GM18526 (cell line): ENCODE measurements around the gene ANKRD27.

ENCODE experiments used
- POLR2A ChIP-seq: IDR thresholded peaks from 3 replicates; pipeline ENCODE4 v1.6.1; 2011; ENCODE audit not compliant: insufficient read length; ENCODE audit errors: extremely low read depth

Gene ANKRD27

GRCh38 chr19:32688311-32688710 lies 13.3 kb upstream of the ANKRD27 start:
- TF ChIP-seq POLR2A = no peak

GRCh38 chr19:32687681-32688080 lies 12.7 kb upstream of the ANKRD27 start:
- no peak for TF ChIP-seq POLR2A

DNA sequence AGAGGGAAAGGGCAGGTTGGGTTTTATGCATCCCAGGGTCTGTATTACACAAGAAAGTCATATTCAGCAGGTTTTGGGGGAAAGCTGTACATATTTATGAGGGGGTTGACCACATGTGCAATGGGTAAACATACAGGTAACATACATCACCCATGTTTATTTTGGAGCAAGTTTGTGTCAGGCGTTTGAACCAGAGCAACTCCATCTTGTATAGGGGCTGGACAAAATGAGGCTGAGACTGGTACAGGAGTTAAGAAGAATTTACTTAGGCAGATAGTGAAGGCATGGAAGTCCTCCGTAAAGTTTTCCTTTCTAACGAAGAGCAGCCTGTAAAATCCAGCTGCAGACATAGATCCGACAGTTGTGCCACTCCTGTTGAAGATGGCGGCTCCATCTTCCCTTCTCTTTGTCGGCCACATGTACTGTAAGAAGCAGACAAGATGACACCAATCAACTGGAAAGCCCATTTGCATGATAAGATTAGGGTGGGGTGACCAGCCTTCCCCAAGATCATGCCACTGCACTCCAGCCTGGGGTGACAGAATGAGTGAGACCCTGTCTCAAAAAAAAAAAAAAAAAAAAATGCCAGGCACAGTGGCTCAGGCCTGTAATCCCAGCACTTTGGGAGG lies 12.0 kb upstream of the ANKRD27 start:
- no peak for TF ChIP-seq POLR2A

GRCh38 chr19:32682317-32682716 lies 7.3 kb upstream of the ANKRD27 start:
- TF ChIP-seq POLR2A = no peak

DNA sequence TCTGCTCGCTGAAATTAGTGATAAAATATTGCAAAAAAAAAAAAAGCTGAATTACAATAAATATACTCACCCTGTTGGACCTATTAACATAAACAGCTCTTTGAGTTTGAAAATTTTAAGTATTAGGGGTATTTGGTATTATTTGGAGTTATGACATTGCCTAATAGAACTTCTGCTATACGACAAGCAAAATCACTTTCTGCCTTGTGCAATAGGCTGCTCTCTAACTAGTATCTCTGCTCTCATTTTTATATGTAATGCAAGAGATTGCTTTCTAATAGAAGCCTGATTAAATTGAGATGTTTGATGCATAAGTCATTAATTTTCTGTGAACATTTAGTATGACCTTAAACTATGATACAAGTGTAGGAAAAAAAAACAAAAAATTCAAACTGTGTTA lies 6.0 kb upstream of the ANKRD27 start:
- TF ChIP-seq POLR2A = no peak

GRCh38 chr19:32677657-32678056 lies 2.7 kb upstream of the ANKRD27 start:
- TF ChIP-seq POLR2A = no peak

- no peak for TF ChIP-seq POLR2A
Observed at GRCh38 chr19:32676895-32677359, 1.9 kb upstream of the ANKRD27 start.

- no peak for TF ChIP-seq POLR2A
Observed at GRCh38 chr19:32676186-32676894, 1.4 kb upstream of the ANKRD27 start.

- no peak for TF ChIP-seq POLR2A
Observed at GRCh38 chr19:32675720-32676185, 773 bp upstream of the ANKRD27 start, which contains the start of gene RGS9BP. TSS of gene RGS9BP (plus strand) at chr19:32675848. CDS start at chr19:32676264, 416 bp downstream.

DNA sequence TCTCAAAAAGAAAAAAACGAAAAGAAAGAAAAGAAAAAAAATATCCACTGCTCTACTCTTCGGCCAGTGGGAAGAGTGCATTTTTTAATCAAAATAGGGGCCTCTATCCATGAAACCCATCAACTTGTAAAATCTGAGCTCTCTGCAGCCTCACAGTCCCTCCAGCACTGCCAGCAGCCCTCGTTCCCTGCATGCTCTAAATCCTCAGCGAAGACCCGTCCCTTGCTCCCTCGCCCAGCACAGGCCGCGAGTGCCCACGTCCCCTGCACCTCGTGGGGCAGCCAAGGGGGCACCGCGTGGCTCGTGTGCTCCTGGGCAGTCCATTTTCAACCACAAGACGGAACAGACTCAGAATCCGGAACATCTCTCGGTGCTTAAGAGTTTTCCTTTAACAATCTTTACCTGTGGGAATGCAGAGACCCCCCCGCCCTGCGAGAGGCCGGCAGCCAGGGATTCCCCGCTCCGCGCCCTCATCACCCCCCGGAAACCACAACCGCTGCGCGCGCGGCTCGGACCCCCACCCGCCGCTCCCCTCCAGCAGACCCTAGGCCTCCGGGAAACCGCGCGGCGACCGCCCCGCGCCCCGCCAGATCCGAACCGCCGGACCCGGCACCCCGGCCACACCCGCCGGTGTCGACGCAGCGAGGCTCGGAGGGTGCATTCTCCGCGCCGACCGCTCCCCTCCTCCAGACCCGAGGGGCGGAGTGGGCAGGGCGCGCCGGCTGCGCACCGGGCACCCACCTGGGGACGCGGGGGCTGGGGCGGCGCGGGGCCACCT lies 638 bp downstream of the ANKRD27 start:
- no peak for TF ChIP-seq POLR2A

DNA sequence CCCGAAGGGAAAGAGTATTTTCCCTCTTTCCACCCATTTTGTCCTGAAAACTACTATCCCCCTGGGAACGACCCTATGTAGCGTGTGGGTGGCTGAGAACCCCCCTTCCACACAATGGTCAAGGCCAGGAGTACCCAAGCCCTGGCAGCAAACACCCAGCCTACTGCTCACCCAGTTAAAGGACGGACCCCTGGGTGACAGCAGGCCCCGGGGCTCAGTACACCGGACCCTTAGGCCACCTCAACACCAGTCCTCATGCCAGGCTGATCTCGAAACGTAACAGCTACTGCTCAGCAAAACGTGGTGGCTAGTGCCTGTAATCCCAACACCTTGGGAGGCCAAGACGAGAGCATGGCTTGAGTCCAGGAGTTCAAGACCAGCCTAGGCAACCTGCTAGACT lies 1.4 kb downstream of the ANKRD27 start:
- TF ChIP-seq POLR2A = no peak

GRCh38 chr19:32672841-32673240 lies 2.1 kb downstream of the ANKRD27 start:
- no peak for TF ChIP-seq POLR2A

GRCh38 chr19:32671883-32672593 lies 2.9 kb downstream of the ANKRD27 start:
- TF ChIP-seq POLR2A = no peak

GRCh38 chr19:32669310-32669709 lies 5.7 kb downstream of the ANKRD27 start:
- TF ChIP-seq POLR2A = no peak

DNA sequence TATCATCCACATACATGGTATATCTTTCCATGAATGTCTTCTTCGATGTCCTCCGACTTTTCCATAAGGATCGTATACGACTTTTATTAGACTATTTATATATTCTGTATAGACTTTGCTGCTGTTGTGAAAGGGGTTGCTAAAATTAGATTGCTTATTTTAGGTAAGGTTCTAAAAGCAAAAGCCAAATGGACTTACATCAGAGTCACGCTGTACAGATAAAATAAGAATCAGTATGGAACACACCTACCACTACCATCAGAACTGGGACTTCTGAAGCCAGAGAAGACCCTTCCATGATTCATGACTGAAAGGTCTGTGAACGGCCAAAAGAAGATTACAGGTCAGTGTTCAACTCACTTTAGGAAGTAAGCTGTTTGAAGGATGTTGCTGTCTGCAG lies 8.9 kb downstream of the ANKRD27 start:
- no peak for TF ChIP-seq POLR2A
